GM04504 (cell line): Measurements from ENCODE around the gene AAK1.
"Not testable (repeated sequence)": the region's sequence is repeated elsewhere in the genome, so short reads cannot be mapped to it uniquely, and the experiment has no call there.

Experiments used
- DNase-seq: peaks from one replicate; pipeline ENCODE4 v3.0.0-alpha.2; 2012; ENCODE audit warnings: low read depth

Gene AAK1

GRCh38 chr2:69624611-69625010 is 18.9 kb downstream of the AAK1 start:
- no peak for DNase-seq

- DNase-seq: no peak
Observed at GRCh38 chr2:69624131-69624530, 19.4 kb downstream of the AAK1 start.

GRCh38 chr2:69623236-69623635 is 20.3 kb downstream of the AAK1 start:
- no peak for DNase-seq

GRCh38 chr2:69622805-69623204 is 20.7 kb downstream of the AAK1 start:
- not testable (repeated sequence) for DNase-seq

GRCh38 chr2:69622017-69622540 is 21.5 kb downstream of the AAK1 start:
- not testable (repeated sequence) for DNase-seq

- DNase-seq: no peak
Observed at GRCh38 chr2:69621440-69621839, 22.1 kb downstream of the AAK1 start.

GRCh38 chr2:69620870-69621269 is 22.7 kb downstream of the AAK1 start:
- DNase-seq: no peak

GRCh38 chr2:69619725-69620124 is 23.8 kb downstream of the AAK1 start:
- DNase-seq: no peak

GRCh38 chr2:69618362-69618761 is 25.2 kb downstream of the AAK1 start:
- DNase-seq: no peak

- DNase-seq: no peak
Observed at GRCh38 chr2:69617744-69618143, 25.8 kb downstream of the AAK1 start.

GRCh38 chr2:69616755-69617154 is 26.8 kb downstream of the AAK1 start:
- DNase-seq: no peak

- no peak for DNase-seq
Observed at GRCh38 chr2:69615969-69616368, 27.6 kb downstream of the AAK1 start.

- DNase-seq: no peak
Observed at GRCh38 chr2:69615078-69615625, 28.4 kb downstream of the AAK1 start.

GRCh38 chr2:69612707-69613106 is 30.8 kb downstream of the AAK1 start:
- DNase-seq: no peak

GRCh38 chr2:69612200-69612599 is 31.3 kb downstream of the AAK1 start:
- DNase-seq: no peak

- no peak for DNase-seq
Observed at GRCh38 chr2:69608109-69608508, 35.4 kb downstream of the AAK1 start.

GRCh38 chr2:69606771-69607170 is 36.8 kb downstream of the AAK1 start:
- DNase-seq: not testable (repeated sequence)

GRCh38 chr2:69605284-69605683 is 38.3 kb downstream of the AAK1 start:
- no peak for DNase-seq

- DNase-seq: no peak
Observed at GRCh38 chr2:69604836-69605235, 38.7 kb downstream of the AAK1 start.

GRCh38 chr2:69604026-69604678 is 39.4 kb downstream of the AAK1 start:
- DNase-seq: no peak

- no peak for DNase-seq
Observed at GRCh38 chr2:69603146-69603743, 40.3 kb downstream of the AAK1 start.

- peak; percentile 41 for DNase-seq
Observed at GRCh38 chr2:69601179-69601612, 42.3 kb downstream of the AAK1 start.

GRCh38 chr2:69600425-69600824 is 43.1 kb downstream of the AAK1 start:
- no peak for DNase-seq
